Caco-2 (cell line): ENCODE results near the gene GRAMD1A. TPM values are rescaled to one million over a fixed set of nuclear protein-coding genes. Genes with fewer than 3 reads are reported as not detected.

ENCODE experiments used
- BruUV-seq: library from RNA; stranded (reverse); fragments of 400-500 nt; replicated peaks from 2 replicates; lab custom pipeline; 2021; lab: Mats Ljungman, UMichigan
- CTCF ChIA-PET: fragments of 300-600 bp; sonication (Branson Sonifier 250); formaldehyde crosslinking; loops from one replicate; lab custom pipeline; 2022; ENCODE audit warnings: antibody characterized with exemption; lab: Charles Lee
- POLR2A ChIA-PET: fragments of 300-600 bp; sonication (Branson Sonifier 250); formaldehyde crosslinking; loops from one replicate; lab custom pipeline; 2022; ENCODE audit warnings: antibody characterized with exemption; lab: Charles Lee
- DNase-seq, 2 experiments: peaks; one replicate each; pipeline versions ENCODE4 v3.0.0 to v3.0.0-alpha.2; 2020 to 2022
- H3K27me3 ChIP-seq: replicated peaks from 2 replicates; pipeline ENCODE4 v1.6.0; 2011; ENCODE audit warnings: low read length; ENCODE audit not compliant: control insufficient read depth, insufficient read depth
- H3K36me3 ChIP-seq: 2 replicates; pipeline ENCODE4 v1.5.1; 2011; ENCODE audit warnings: low read length; ENCODE audit not compliant: control insufficient read depth, insufficient read depth
- H3K4me1 ChIP-seq: fragments of 250-450 bp; sonication (Bioruptor Pico); 2 replicates; pipeline ENCODE4 v1.5.1; 2020; ENCODE audit warnings: mild to moderate bottlenecking
- H3K4me3 ChIP-seq: 2 replicates; pipeline ENCODE4 v1.5.1; 2011; ENCODE audit warnings: low read depth, mild to moderate bottlenecking, control low read depth, low read length
- H3K9me3 ChIP-seq: fragments of 250-450 bp; sonication (Bioruptor Pico); 2 replicates; pipeline ENCODE4 v1.5.1; 2020; ENCODE audit warnings: mild to moderate bottlenecking, moderate library complexity
- H3K27ac Mint-ChIP-seq: one replicate; pipeline ENCODE4 v1.8.0; 2022; ENCODE audit warnings: mixed read lengths; ENCODE audit not compliant: unreplicated experiment
- H3K27me3 Mint-ChIP-seq: one replicate; pipeline ENCODE4 v1.8.0; 2022; ENCODE audit warnings: mixed read lengths; ENCODE audit not compliant: insufficient read depth, unreplicated experiment
- H3K36me3 Mint-ChIP-seq: one replicate; pipeline ENCODE4 v1.8.0; 2022; ENCODE audit warnings: mild to moderate bottlenecking, mixed read lengths; ENCODE audit not compliant: insufficient read depth, unreplicated experiment
- H3K4me1 Mint-ChIP-seq: one replicate; pipeline ENCODE4 v1.8.0; 2022; ENCODE audit warnings: low read depth, mixed read lengths; ENCODE audit not compliant: unreplicated experiment
- H3K4me3 Mint-ChIP-seq: one replicate; pipeline ENCODE4 v1.8.0; 2022; ENCODE audit warnings: mild to moderate bottlenecking, moderate library complexity, mixed read lengths; ENCODE audit not compliant: unreplicated experiment
- H3K9me3 Mint-ChIP-seq: one replicate; pipeline ENCODE4 v1.8.0; 2022; ENCODE audit warnings: mixed read lengths; ENCODE audit not compliant: unreplicated experiment
- intact Hi-C: fragments of 100-400 bp; cut with micrococcal nuclease; formaldehyde crosslinking; loops from one replicate; pipeline ENCODE4 v1.10.0; 2022; ENCODE audit not compliant: unreplicated experiment
- total RNA-seq: library from RNA; stranded (reverse); gene quantifications from 2 replicates; pipeline ENCODE4 v1.2.3, GENCODE V29; 2022
- TF ChIP-seq, protein P1 (sequence below), 2 experiments: fragments of 200-600 bp in 1 of 2; IDR thresholded peaks; 1 replicate in 1 of 2; 2 replicates in 1 of 2; pipeline versions ENCODE4 v1.5.1 to v1.8.0; 2011 to 2022; ENCODE audit warnings: antibody characterized with exemption in 1 of 2, control low read depth in 1 of 2, inconsistent platforms in 1 of 2, low read depth in 1 of 2, low read length in 1 of 2, mild to moderate bottlenecking in 1 of 2, moderate library complexity in 1 of 2; ENCODE audit not compliant: insufficient read depth in 1 of 2, severe bottlenecking in 1 of 2, unreplicated experiment in 1 of 2

The GRAMD1A gene
- total RNA-seq, 1 experiment from 2014 or later, result 110 TPM

GRCh38 chr19:35030257-35031071 lies 30.3 kb downstream of the GRAMD1A start, which contains the start of gene SCN1B:
Gene SCN1B, plus strand, starts transcription at chr19:35030470. Its CDS starts 351 bp downstream, at chr19:35030821.
- ChIA-PET CTCF (no interaction called here), POLR2A (interaction anchor here (1.2 kb wide), 1 partner anchor 24 kb away, joined by 4 read pairs; no protein-coding TSS in a partner anchor)
- TF ChIP-seq, protein P1, sequence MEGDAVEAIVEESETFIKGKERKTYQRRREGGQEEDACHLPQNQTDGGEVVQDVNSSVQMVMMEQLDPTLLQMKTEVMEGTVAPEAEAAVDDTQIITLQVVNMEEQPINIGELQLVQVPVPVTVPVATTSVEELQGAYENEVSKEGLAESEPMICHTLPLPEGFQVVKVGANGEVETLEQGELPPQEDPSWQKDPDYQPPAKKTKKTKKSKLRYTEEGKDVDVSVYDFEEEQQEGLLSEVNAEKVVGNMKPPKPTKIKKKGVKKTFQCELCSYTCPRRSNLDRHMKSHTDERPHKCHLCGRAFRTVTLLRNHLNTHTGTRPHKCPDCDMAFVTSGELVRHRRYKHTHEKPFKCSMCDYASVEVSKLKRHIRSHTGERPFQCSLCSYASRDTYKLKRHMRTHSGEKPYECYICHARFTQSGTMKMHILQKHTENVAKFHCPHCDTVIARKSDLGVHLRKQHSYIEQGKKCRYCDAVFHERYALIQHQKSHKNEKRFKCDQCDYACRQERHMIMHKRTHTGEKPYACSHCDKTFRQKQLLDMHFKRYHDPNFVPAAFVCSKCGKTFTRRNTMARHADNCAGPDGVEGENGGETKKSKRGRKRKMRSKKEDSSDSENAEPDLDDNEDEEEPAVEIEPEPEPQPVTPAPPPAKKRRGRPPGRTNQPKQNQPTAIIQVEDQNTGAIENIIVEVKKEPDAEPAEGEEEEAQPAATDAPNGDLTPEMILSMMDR (IDR thresholded peaks at IDR 0.05; ENCODE audit: insufficient read depth in 1 of 2, low read depth in 1 of 2, low read length in 1 of 2, severe bottlenecking in 1 of 2, unreplicated experiment in 1 of 2), result no peak
- DNase-seq, result peak; percentile 69 to 83
- H3K4me3 Mint-ChIP-seq, result peak within 1 kb of the TSS; percentile 79
- Histone ChIP-seq H3K4me1 (peaks cover 10% of the 10 kb centered on the region; the same call in 1 of the 2 replicates), H3K9me3 (no peaks in the 10 kb centered on the region), H3K4me3 (peak within 1 kb of the TSS; percentile 45), H3K36me3 (peaks cover 3% of the 10 kb centered on the region), H3K27me3 (no peaks in the 10 kb centered on the region)
- H3K27ac Mint-ChIP-seq, result no peak within 1 kb of the TSS
- peaks cover 41% of the 10 kb centered on the region for H3K36me3 Mint-ChIP-seq
- peaks cover 8% of the 10 kb centered on the region for H3K4me1 Mint-ChIP-seq
- H3K27me3 Mint-ChIP-seq, result peaks cover 6% of the 10 kb centered on the region
- no TSS peak for BruUV-seq
- intact Hi-C loops, result loop anchor here (1.0 kb wide), 1 partner anchor 10 kb away; no protein-coding TSS in a partner anchor
- no peaks in the 10 kb centered on the region for H3K9me3 Mint-ChIP-seq

- no peaks in the 10 kb centered on the region for H3K9me3 ChIP-seq
- peak overlapping the region; percentile 45 for H3K4me3 ChIP-seq
- TF ChIP-seq, protein P1 (IDR thresholded peaks at IDR 0.05; ENCODE audit: insufficient read depth in 1 of 2, low read depth in 1 of 2, low read length in 1 of 2, severe bottlenecking in 1 of 2, unreplicated experiment in 1 of 2), result no peak
- intact Hi-C loops, result loop anchor here (1.0 kb wide), 1 partner anchor 9 kb away; no protein-coding TSS in a partner anchor
- Mint-ChIP-seq H3K4me1 (peaks cover 8% of the 10 kb centered on the region), H3K27me3 (peaks cover 6% of the 10 kb centered on the region), H3K9me3 (no peaks in the 10 kb centered on the region), H3K27ac (no peak overlapping the region), H3K4me3 (peak overlapping the region; percentile 33), H3K36me3 (peaks cover 38% of the 10 kb centered on the region)
- ChIA-PET CTCF (interaction anchor here (0.6 kb wide), 1 partner anchor 35 kb away, joined by 3 read pairs; no protein-coding TSS in a partner anchor), POLR2A (interaction anchor here (0.6 kb wide), 1 partner anchor 216 kb away, joined by 4 read pairs; no protein-coding TSS in a partner anchor)
- DNase-seq, result no peak
- peaks cover 3% of the 10 kb centered on the region for H3K36me3 ChIP-seq
- no TSS peak for BruUV-seq
- H3K27me3 ChIP-seq, result no peaks in the 10 kb centered on the region
- H3K4me1 ChIP-seq, result peaks cover 10% of the 10 kb centered on the region; the same call in 1 of the 2 replicates
These were observed 31.2 kb downstream of the GRAMD1A start for GRCh38 chr19:35031072-35031881.

- no peaks in the 10 kb centered on the region for H3K36me3 ChIP-seq
- no TSS peak for BruUV-seq
- Mint-ChIP-seq H3K4me1 (peaks cover 8% of the 10 kb centered on the region), H3K27ac (no peak overlapping the region), H3K4me3 (no peak overlapping the region), H3K36me3 (peaks cover 27% of the 10 kb centered on the region), H3K9me3 (no peaks in the 10 kb centered on the region), H3K27me3 (peaks cover 6% of the 10 kb centered on the region)
- ChIA-PET CTCF (no interaction called here), POLR2A (no interaction called here)
- TF ChIP-seq, protein P1 (IDR thresholded peaks at IDR 0.05; ENCODE audit: insufficient read depth in 1 of 2, low read depth in 1 of 2, low read length in 1 of 2, severe bottlenecking in 1 of 2, unreplicated experiment in 1 of 2), result no peak
- DNase-seq, result no peak
- intact Hi-C loops, result no loop called here
- H3K4me3 ChIP-seq, result no peak overlapping the region
- H3K27me3 ChIP-seq, result no peaks in the 10 kb centered on the region
- peaks cover 10% of the 10 kb centered on the region; the same call in 1 of the 2 replicates for H3K4me1 ChIP-seq
- H3K9me3 ChIP-seq, result no peaks in the 10 kb centered on the region
These were observed 32.3 kb downstream of the GRAMD1A start for GRCh38 chr19:35032356-35032865.
